CD4-positive, alpha-beta T cell treated with Interleukin-10 for 1 hour (primary cell): ENCODE results near the gene SLC15A1.

ENCODE experiments used
- DNase-seq: peaks from one replicate; pipeline ENCODE4 v3.0.0-alpha.2; 2020

Gene SLC15A1

GRCh38 chr13:98749501-98749900, 3.0 kb downstream of the SLC15A1 start:
- DNase-seq: no peak

- DNase-seq: no peak
Observed at GRCh38 chr13:98746968-98747367, 5.5 kb downstream of the SLC15A1 start.

GRCh38 chr13:98743377-98743776, 9.1 kb downstream of the SLC15A1 start:
- DNase-seq: no peak

DNA sequence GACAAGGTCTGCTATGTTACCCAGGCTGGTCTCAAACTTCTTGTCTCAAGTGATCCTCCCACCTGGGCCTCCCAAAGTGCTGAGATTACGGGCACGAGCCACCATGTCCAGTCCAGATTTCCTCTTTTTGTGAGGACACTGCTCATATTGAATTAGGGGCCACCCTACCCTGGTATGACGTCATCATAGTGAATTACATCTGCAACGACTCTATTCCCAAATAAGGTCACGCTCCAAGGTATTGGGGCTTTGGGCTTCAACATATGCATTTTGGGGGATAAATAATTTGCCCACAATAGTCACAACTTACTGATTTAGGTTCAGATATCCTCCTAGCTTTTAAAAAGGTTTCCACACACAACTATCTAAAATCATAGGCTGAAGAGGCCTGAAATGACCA, 9.5 kb downstream of the SLC15A1 start:
- no peak for DNase-seq

DNA sequence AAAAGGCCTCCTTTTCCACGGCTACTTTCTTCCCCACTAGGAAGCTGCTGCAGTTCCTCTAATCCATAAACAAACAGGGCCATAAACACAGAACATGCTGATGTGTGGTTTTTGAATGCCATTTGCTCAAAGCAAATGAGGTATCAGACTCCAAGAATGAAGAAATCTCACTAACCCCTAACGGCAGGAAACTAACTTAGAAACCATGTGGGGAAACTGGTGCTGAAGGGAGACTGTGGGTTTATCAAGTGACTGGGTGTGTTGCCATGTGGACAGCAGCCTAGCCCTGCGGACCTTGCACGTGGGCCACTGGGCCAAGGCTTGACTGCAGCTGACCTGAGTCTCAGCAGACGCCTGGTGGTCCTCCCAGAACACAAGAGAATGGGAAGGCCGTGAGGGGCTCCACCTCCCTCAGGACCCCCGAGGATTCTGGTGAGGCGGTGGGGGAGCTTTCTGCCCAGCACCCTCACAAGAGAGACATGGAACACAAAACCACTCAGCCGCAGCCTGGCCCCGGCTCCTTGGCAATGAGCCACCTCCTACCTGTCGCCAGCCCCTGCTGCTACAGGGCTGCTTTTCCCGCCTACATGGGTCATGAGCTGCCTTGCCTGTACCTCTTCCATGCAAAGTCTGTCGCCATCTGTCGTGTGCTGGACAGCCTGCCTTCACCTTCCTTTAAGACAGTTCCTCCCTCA, 10.6 kb downstream of the SLC15A1 start:
- DNase-seq: no peak

- DNase-seq: no peak
Observed at GRCh38 chr13:98740131-98740530, 12.3 kb downstream of the SLC15A1 start.

DNA sequence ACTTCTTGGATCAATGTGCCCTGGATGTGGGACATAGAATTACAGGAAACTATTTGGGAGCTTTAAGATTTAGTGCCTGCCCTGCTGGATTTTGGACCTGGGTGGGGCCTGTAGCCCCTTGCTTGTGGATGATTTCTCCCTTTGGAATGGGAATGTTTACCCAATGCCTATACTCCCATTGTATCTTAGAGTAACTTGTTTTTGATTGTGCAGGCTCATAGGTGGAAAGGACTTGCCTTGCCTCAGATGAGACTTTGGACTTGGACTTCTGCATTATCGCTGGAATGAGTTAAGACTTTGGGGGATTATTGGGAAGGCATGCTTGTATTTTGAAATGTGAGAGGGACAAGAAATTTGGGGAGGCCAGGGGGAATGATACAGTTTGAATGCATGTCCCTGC, 13.5 kb downstream of the SLC15A1 start:
- no peak for DNase-seq

- DNase-seq: no peak
Observed at GRCh38 chr13:98738213-98738612, 14.3 kb downstream of the SLC15A1 start.

GRCh38 chr13:98731925-98732324, 20.5 kb downstream of the SLC15A1 start:
- no peak for DNase-seq

DNA sequence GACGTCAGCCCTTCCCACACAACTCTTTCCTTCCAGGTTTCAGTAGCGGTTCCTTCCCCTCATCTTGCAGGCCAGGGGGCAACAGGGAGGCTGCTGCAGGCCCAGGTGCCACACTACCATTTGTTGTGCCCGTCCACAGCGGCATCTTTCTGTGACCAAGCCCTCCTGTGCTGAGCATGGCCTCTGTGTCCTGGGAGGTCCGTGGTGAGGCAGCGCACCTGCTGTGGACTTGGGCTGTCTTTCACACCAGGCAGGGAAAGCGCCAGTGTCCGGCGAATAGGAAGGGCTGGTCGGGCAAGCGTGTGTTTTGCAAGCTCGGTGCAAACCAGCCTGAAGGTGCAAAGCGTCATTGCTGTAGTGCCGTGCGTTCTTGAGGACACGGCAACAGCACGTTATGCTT, 21.4 kb downstream of the SLC15A1 start:
- DNase-seq: no peak

- DNase-seq: no peak
Observed at GRCh38 chr13:98730441-98730840, 22.0 kb downstream of the SLC15A1 start.

DNA sequence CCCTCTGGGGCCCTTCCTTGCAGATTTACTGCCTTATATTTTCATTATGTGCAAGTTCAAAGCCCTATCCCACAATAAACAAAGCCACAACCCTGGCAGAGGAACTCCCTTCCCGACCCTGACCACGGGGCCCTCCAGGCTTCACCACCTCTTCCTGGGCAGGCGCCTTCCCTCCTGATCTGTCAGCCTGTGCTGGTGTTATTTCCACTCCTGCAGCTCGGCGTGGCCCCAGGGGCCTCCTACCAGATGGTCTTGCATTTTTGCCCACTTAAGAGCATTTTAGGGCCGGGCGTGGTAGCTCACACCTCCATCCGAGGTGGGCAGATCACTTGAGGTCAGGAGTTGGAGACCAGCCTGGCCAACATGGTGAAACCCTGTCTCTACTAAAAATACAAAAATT, 22.8 kb downstream of the SLC15A1 start:
- DNase-seq: no peak

DNA sequence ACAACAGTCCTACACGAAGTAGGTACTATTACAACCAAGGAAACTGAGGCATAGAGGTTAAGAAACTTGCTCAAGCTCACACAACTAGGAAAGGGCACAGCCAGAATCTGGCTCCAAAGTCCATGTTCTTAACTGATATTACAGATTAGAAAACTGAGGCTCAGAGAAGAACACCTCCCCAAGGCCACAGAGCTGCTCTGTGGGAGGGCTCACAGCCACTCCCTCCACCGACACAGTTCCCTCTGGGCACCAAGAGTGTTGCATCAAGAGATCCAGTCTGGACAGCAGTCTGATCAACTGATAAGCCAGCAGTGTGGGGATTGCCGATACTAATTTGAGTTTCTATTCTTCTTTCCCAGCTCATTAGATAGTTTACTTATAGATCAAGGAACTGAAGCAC, 29.5 kb downstream of the SLC15A1 start:
- no peak for DNase-seq

DNA sequence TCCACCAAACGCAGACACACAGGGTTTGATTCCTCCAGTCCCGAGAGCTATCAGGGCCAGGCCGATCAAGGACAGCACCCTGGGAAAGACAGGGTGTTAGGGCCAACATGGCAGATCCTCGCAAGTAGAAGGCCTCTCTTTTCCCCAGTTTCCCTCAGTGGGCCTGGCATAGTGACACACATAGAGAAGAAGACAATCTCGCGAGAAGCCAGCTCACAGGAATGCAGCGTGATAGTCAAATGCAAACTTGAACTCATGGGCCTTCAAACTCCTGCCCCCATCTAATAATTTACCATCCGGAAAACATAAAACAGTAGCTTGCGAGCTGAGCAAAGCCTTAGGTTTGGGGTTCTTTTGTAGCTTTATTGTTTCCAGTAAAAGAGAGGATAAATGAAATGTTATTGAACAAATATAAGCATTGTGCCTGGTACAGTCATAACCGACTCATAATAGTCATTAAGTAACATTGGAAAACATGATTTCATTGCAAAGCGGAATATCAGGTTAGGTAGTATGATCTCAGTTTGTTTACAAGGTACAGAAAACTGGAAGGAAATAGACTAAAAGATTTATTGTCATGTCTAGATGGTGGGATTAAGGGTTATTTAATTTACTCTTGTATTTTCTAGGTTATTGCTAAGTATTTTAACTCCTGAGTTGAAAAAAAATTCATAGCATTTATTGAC, 30.5 kb downstream of the SLC15A1 start:
- no peak for DNase-seq

- DNase-seq: no peak
Observed at GRCh38 chr13:98719527-98720250, 32.8 kb downstream of the SLC15A1 start.

DNA sequence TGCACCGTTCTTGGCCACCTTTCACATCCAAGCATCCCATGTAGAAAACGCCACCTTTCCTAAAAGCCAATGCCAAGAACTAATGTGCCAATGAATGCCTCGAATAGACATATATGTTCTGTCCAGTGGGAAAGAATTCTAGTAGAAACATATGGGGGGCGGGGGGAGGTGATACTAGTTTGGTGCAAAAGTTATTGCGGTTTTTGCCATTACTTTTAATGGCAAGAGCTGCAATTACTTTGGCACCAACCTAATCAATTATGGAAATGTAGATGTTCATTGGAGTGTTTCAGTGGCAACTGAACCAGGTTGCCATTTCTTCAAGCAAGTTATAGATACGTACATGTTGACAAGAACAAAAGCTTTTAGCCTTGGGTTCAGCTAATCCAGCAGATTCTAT, 34.6 kb downstream of the SLC15A1 start:
- DNase-seq: no peak

DNA sequence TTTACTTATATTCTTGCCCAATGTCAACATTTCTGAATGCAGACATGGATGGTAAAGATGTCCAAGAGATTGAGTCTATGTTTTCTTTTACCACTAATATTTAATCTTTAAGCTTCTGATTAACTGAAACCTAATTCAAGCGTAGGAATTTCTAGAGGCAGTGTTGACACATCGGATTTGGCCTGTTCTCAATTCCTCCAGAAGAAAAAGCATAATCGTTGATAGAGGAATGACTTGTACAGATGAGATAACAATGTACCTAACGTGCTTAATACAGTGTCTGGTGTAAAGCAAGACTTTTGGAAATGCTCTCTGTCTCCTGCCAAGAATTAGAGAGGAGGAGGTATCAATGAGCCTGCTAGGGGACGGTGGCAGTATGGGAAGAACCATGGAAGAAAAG, 35.2 kb downstream of the SLC15A1 start:
- DNase-seq: no peak

- DNase-seq: no peak
Observed at GRCh38 chr13:98710521-98710920, 42.0 kb downstream of the SLC15A1 start.

GRCh38 chr13:98707281-98707999, 45.0 kb downstream of the SLC15A1 start:
- DNase-seq: no peak

GRCh38 chr13:98706446-98707110, 45.9 kb downstream of the SLC15A1 start:
- no peak for DNase-seq

DNA sequence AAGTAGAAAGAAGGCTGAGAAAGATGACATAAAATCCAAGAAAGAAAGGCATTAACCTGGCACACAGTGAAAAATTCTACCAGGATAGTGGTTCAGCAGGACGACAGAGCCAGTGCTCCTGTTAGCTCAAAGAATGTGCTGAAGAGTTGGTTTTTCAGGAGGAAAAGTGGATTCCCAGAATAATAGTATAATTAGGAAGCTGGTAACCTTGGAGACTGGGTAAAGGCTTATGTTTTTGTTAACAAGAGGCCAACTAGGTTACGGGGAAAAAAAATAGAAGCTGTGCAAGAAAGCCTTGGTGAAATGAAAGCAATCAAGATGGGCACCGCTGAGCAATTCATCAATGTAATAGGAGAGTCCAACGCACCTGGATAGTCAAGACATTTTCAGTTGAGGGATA, 54.7 kb downstream of the SLC15A1 start:
- no peak for DNase-seq

- no peak for DNase-seq
Observed at GRCh38 chr13:98693756-98694155, 58.7 kb downstream of the SLC15A1 start.

GRCh38 chr13:98691360-98691759, 61.1 kb downstream of the SLC15A1 start:
- DNase-seq: no peak
